Suprapubic skin (tissue), 4 donors: ENCODE results near the gene SAMD10. TPM values are rescaled to one million over a fixed set of nuclear protein-coding genes. Genes with fewer than 3 reads are reported as not detected.

Experiments
- DNase-seq, 2 donors: peaks; one replicate each; pipeline ENCODE4 v3.0.0-alpha.2; 2019; ENCODE audit warnings: low spot score in 2 of 2
- H3K27ac ChIP-seq: fragments of 200-600 bp; sonication (generic); one replicate; pipeline ENCODE4 v1.5.1; 2019
- H3K27me3 ChIP-seq: fragments of 200-600 bp; sonication (generic); one replicate; pipeline ENCODE4 v1.5.1; 2019
- H3K36me3 ChIP-seq: fragments of 200-600 bp; sonication (generic); one replicate; pipeline ENCODE4 v1.5.1; 2019
- H3K4me1 ChIP-seq: fragments of 200-600 bp; sonication (generic); one replicate; pipeline ENCODE4 v1.5.1; 2019
- H3K4me3 ChIP-seq: fragments of 200-600 bp; sonication (generic); one replicate; pipeline ENCODE4 v1.5.1; 2019; ENCODE audit warnings: mild to moderate bottlenecking
- H3K9me3 ChIP-seq: fragments of 200-600 bp; sonication (generic); one replicate; pipeline ENCODE4 v1.5.1; 2019
- EP300 ChIP-seq: sonication (generic); formaldehyde crosslinking; IDR thresholded peaks from one replicate; pipeline ENCODE4 v1.6.1; 2017; ENCODE audit warnings: antibody characterized with exemption
- POLR2A ChIP-seq, 2 donors: fragments of 450-650 bp; IDR thresholded peaks; one replicate each; pipeline ENCODE4 v1.6.1; 2017; ENCODE audit warnings: antibody characterized with exemption in 2 of 2, mild to moderate bottlenecking in 2 of 2, moderate library complexity in 2 of 2
- POLR2AphosphoS5 ChIP-seq, 3 donors: sonication (generic); formaldehyde crosslinking; IDR thresholded peaks; one replicate each; pipeline ENCODE4 v1.6.1; 2017; ENCODE audit warnings: antibody characterized with exemption in 3 of 3
- WGBS: methylation state at CpG from one replicate; pipeline ENCODE4 v1.1.5; 2018; 5-methylcytosine and 5-hydroxymethylcytosine counted together
- total RNA-seq, 4 donors: library from RNA; depleted of rRNA; stranded (reverse); fragments of >200 nt; gene quantifications; one replicate each; pipeline ENCODE4 v1.1.0, GENCODE V29; 2016
- TF ChIP-seq, protein P1 (sequence below), 2 donors: fragments of 200-600 bp in 1 of 2; fragments of 450-650 bp in 1 of 2; sonication (generic) in 1 of 2; IDR thresholded peaks; one replicate each; pipeline ENCODE4 v1.5.1; 2016 to 2019; ENCODE audit warnings: antibody characterized with exemption in 2 of 2, mild to moderate bottlenecking in 1 of 2, moderate library complexity in 1 of 2

The SAMD10 gene
- total RNA-seq, 4 donors from 2014 or later, result 7.2 to 15.8 (median 9.6) TPM

DNA sequence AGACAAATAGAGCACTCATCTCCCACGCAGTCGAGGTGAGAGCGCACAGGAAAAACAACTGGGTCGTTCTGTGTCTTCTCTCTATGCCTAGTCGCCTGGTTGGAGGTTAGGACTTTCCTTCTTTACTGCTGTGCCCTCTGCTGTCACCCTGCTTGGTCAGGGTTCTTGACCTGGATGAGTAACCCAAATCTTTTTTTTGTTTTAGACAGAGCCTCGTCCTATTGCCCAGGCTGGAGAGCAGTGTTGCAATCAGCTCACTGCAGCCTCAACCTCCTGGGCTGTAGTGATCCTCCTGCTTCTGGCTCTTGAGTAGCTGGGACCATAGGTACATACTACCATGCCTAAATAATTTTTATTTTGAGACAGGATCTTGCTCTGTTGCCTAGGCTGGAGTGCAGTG is 26.0 kb upstream of the SAMD10 start:
- DNase-seq, result no peak
- Histone ChIP-seq H3K27me3 (no peaks in the 10 kb centered on the region), H3K4me3 (no peak overlapping the region), H3K9me3 (no peaks in the 10 kb centered on the region), H3K4me1 (peaks cover 19% of the 10 kb centered on the region), H3K27ac (no peak overlapping the region), H3K36me3 (peaks cover 84% of the 10 kb centered on the region)
- WGBS, result 87% methylated on average over 6 of the region's 6 CpGs
- TF ChIP-seq EP300 (no peak), POLR2AphosphoS5 (IDR thresholded peaks at IDR 0.05) (no peak), POLR2A (IDR thresholded peaks at IDR 0.05) (no peak)
- TF ChIP-seq, protein P1, sequence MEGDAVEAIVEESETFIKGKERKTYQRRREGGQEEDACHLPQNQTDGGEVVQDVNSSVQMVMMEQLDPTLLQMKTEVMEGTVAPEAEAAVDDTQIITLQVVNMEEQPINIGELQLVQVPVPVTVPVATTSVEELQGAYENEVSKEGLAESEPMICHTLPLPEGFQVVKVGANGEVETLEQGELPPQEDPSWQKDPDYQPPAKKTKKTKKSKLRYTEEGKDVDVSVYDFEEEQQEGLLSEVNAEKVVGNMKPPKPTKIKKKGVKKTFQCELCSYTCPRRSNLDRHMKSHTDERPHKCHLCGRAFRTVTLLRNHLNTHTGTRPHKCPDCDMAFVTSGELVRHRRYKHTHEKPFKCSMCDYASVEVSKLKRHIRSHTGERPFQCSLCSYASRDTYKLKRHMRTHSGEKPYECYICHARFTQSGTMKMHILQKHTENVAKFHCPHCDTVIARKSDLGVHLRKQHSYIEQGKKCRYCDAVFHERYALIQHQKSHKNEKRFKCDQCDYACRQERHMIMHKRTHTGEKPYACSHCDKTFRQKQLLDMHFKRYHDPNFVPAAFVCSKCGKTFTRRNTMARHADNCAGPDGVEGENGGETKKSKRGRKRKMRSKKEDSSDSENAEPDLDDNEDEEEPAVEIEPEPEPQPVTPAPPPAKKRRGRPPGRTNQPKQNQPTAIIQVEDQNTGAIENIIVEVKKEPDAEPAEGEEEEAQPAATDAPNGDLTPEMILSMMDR (IDR thresholded peaks at IDR 0.05), result no peak

DNA sequence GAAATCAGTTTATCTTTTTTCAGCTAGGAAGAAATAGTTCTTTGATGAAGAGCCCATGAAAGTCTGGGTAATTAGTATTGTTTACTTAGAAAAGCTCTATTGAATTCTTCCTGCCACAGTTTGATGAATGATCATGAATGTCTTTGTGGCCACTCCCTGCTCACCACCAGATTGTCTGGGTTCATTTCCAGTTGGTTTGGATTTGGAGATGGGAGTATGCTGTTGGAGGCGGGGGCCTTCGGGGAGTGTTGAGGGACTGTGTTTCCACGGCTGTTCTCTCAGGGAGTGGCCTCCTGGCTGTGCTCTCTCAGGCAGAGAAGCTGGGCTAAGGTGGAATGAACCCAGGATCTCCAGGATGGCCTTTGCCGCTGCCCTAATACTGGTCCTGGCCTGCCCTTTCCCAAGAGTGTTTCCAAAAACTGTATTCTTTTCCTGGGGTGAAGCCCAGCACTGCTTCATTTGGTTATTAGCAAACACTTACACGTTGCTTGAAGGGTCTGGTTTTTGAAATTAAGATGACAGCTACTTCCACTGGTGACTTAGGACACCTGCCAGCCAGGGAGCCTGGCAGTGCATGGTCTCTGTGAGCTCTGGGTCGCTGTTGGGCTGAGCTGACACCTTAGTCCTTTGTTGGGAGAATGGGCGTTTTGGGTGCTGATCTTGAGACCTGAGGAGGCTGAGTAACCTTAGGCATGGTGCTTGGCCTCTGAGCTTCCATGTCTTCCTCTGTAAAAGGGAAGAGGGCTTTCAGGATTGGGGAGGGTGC is 24.7 kb upstream of the SAMD10 start:
- Histone ChIP-seq H3K27ac (no peak overlapping the region), H3K4me1 (peaks cover 19% of the 10 kb centered on the region), H3K9me3 (no peaks in the 10 kb centered on the region), H3K27me3 (no peaks in the 10 kb centered on the region), H3K36me3 (peaks cover 89% of the 10 kb centered on the region), H3K4me3 (no peak overlapping the region)
- WGBS, result 51% methylated on average over 5 of the region's 7 CpGs
- no peak for DNase-seq
- TF ChIP-seq POLR2A (IDR thresholded peaks at IDR 0.05) (no peak), EP300 (no peak), POLR2AphosphoS5 (IDR thresholded peaks at IDR 0.05) (no peak)
- TF ChIP-seq, protein P1 (IDR thresholded peaks at IDR 0.05), result no peak

GRCh38 chr20:64001607-64002011 is 22.2 kb upstream of the SAMD10 start:
- H3K4me1 ChIP-seq, result peaks cover 9% of the 10 kb centered on the region
- 72% methylated on average over 10 of the region's 11 CpGs for WGBS
- H3K27me3 ChIP-seq, result no peaks in the 10 kb centered on the region
- TF ChIP-seq, protein P1 (IDR thresholded peaks at IDR 0.05), result no peak
- TF ChIP-seq POLR2A (IDR thresholded peaks at IDR 0.05), result no peak
- no peak for TF ChIP-seq POLR2AphosphoS5 (IDR thresholded peaks at IDR 0.05)
- no peak for TF ChIP-seq EP300
- peaks cover 93% of the 10 kb centered on the region for H3K36me3 ChIP-seq
- no peak overlapping the region for H3K27ac ChIP-seq
- no peaks in the 10 kb centered on the region for H3K9me3 ChIP-seq
- H3K4me3 ChIP-seq, result no peak overlapping the region
- DNase-seq, result no peak

GRCh38 chr20:64000906-64001305 is 21.5 kb upstream of the SAMD10 start:
- Histone ChIP-seq H3K9me3 (no peaks in the 10 kb centered on the region), H3K36me3 (peaks cover 98% of the 10 kb centered on the region), H3K27me3 (no peaks in the 10 kb centered on the region), H3K4me3 (no peak overlapping the region), H3K4me1 (peaks cover 9% of the 10 kb centered on the region), H3K27ac (no peak overlapping the region)
- TF ChIP-seq, protein P1 (IDR thresholded peaks at IDR 0.05), result no peak
- TF ChIP-seq POLR2AphosphoS5 (IDR thresholded peaks at IDR 0.05) (no peak), POLR2A (IDR thresholded peaks at IDR 0.05) (no peak), EP300 (no peak)
- DNase-seq, result no peak
- WGBS, result 89% methylated on average over 10 of the region's 12 CpGs

DNA sequence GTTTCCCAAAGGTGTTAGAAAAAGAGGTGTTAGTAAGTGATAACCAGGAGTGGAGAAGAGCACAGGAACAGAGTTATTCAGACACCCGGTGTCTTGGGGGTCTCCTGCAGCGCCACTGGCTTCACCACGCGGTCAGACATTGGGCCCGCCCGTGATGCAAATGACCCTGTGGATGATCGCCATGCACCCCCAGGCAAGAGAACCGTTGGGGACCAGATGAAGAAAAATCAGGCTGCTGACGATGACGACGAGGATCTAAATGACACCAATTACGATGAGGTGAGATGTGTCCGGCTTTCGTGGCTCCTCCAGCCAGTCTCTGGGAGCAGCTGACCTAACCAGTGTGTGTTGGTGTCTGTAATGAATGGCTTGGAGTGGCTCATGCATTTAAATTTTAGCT is 3.5 kb upstream of the SAMD10 start:
- TF ChIP-seq POLR2A (IDR thresholded peaks at IDR 0.05) (no peak), EP300 (no peak), POLR2AphosphoS5 (IDR thresholded peaks at IDR 0.05) (no peak)
- TF ChIP-seq, protein P1 (IDR thresholded peaks at IDR 0.05), result no peak
- H3K27ac ChIP-seq, result no peak overlapping the region
- WGBS, result 84% methylated on average over 14 of the region's 14 CpGs
- no peak for DNase-seq
- no peaks in the 10 kb centered on the region for H3K27me3 ChIP-seq
- peaks cover 53% of the 10 kb centered on the region for H3K36me3 ChIP-seq
- H3K9me3 ChIP-seq, result no peaks in the 10 kb centered on the region
- H3K4me1 ChIP-seq, result peaks cover 51% of the 10 kb centered on the region
- H3K4me3 ChIP-seq, result no peak overlapping the region
